Lower lobe of right lung (tissue), 2 donors: ENCODE data around the gene ENOX1. TPM values are rescaled to one million over a fixed set of nuclear protein-coding genes. Genes with fewer than 3 reads are reported as not detected.

Experiments
- ATAC-seq, 2 donors: fragments of 200-7000 bp; cut with Tn5 transposase; one replicate each; pipeline ENCODE4 v1.9.1; 2020 to 2022; ENCODE audit warnings: mild to moderate bottlenecking in 2 of 2, moderate library complexity in 2 of 2
- DNase-seq: peaks from one replicate; pipeline ENCODE4 v3.0.0-alpha.2; 2020
- H3K27ac ChIP-seq: fragments of 200-600 bp; one replicate; pipeline ENCODE4 v1.8.0; 2022
- H3K27me3 ChIP-seq: fragments of 200-600 bp; one replicate; pipeline ENCODE4 v1.8.0; 2022; ENCODE audit warnings: low read depth
- H3K36me3 ChIP-seq: fragments of 200-600 bp; one replicate; pipeline ENCODE4 v1.8.0; 2022; ENCODE audit warnings: mild to moderate bottlenecking
- H3K4me1 ChIP-seq: fragments of 200-600 bp; one replicate; pipeline ENCODE4 v1.8.0; 2022
- H3K4me3 ChIP-seq: fragments of 200-600 bp; one replicate; pipeline ENCODE4 v1.8.0; 2022; ENCODE audit warnings: mild to moderate bottlenecking
- H3K9me3 ChIP-seq: fragments of 200-600 bp; one replicate; pipeline ENCODE4 v1.8.0; 2022
- intact Hi-C: fragments of 100-400 bp; cut with DNase I; formaldehyde crosslinking; loops from one replicate; pipeline ENCODE4 v1.11.0; 2022
- total RNA-seq: library from RNA; stranded (reverse); fragmentation: NEBNext Ultra II Directional; extraction: Animal tissue kit (Norgen Biotek cat#: 25700); gene quantifications from one replicate; pipeline ENCODE4 v1.2.1, GENCODE V29; 2021
- TF ChIP-seq, protein P1 (sequence below): fragments of 200-600 bp; IDR thresholded peaks from one replicate; pipeline ENCODE4 v1.8.0; 2022; ENCODE audit warnings: antibody characterized with exemption, mild to moderate bottlenecking
- donor health status: DM: no; HTN: yes; CAD: no; lungs with severe emphysema.

The ENOX1 gene
- total RNA-seq, 1 donor from 2014 or later: 2.0 TPM

DNA sequence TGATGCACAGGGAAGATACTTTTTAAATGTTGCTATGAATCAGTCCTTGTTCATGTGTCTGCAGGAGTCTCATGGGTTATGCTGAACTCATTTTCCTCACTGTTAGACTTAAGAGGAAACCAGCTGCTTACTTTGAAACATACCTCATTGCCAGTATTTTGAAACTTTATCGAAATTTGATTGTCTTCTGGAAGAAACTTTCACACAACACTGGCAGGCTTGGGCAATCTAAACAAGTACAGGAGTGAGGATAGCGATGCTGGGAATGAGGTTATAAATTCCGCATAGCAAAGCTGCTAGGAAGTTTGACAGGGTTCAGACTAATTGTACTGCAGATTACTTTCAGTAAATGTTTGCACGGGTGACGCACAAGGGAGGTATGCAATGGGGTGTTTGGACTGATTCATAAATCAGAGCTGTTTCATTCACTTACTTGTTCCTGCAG, 517.7 kb downstream of the ENOX1 start:
- TF ChIP-seq, protein P1, sequence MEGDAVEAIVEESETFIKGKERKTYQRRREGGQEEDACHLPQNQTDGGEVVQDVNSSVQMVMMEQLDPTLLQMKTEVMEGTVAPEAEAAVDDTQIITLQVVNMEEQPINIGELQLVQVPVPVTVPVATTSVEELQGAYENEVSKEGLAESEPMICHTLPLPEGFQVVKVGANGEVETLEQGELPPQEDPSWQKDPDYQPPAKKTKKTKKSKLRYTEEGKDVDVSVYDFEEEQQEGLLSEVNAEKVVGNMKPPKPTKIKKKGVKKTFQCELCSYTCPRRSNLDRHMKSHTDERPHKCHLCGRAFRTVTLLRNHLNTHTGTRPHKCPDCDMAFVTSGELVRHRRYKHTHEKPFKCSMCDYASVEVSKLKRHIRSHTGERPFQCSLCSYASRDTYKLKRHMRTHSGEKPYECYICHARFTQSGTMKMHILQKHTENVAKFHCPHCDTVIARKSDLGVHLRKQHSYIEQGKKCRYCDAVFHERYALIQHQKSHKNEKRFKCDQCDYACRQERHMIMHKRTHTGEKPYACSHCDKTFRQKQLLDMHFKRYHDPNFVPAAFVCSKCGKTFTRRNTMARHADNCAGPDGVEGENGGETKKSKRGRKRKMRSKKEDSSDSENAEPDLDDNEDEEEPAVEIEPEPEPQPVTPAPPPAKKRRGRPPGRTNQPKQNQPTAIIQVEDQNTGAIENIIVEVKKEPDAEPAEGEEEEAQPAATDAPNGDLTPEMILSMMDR: no peak
- H3K4me1 ChIP-seq: peaks cover 9% of the 10 kb centered on the region
- DNase-seq (no peak), ATAC-seq (peak; percentile 90 to 96)
- H3K9me3 ChIP-seq: no peaks in the 10 kb centered on the region
- no peaks in the 10 kb centered on the region for H3K27me3 ChIP-seq
- intact Hi-C loops: no loop called here
- no peak overlapping the region for H3K4me3 ChIP-seq
- no peaks in the 10 kb centered on the region for H3K36me3 ChIP-seq
- H3K27ac ChIP-seq: no peak overlapping the region

DNA sequence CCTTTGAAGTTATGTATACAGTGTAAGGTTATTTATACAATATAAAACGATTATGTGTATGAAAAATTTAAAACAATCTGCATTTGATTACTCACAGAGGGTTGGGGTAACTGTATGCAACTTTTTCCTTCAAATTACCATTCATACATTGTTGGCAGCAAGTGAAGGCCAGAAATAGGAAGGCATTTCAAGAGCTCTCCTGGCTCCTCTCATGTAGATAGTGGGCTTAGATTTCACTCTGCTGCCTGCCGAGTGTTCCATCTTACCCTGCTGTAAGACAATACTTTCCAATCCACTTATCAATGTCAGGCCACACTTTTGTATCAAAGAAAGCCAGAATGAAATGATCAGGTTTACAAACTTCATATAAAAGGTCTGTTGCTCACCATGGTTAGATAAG, 518.1 kb downstream of the ENOX1 start:
- Histone ChIP-seq H3K27me3 (no peaks in the 10 kb centered on the region), H3K4me3 (no peak overlapping the region), H3K9me3 (no peaks in the 10 kb centered on the region), H3K36me3 (no peaks in the 10 kb centered on the region), H3K27ac (no peak overlapping the region), H3K4me1 (peaks cover 9% of the 10 kb centered on the region)
- ATAC-seq (peak; percentile 9 to 69), DNase-seq (no peak)
- intact Hi-C loops: no loop called here
- TF ChIP-seq, protein P1: no peak

DNA sequence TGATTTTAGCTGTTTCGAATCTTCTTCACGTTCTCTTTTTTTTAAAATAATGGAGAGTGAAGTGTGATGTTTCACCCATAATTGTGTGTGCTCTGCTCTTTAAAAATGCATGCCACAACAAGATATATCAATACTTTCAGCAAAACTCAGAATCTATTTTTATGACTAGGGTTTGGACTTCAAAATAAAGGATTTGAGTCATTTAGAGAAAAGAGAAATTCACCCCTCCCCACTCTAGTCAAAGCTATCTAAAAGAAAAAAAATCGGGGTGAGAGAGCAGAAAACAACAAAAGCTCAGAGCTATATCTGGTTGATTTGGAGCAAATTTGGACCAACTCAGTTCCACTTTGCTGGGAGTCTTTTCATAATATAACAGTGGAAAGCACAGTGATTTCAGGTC, 518.9 kb downstream of the ENOX1 start:
- DNase-seq: no peak
- no peak for ATAC-seq
- Histone ChIP-seq H3K4me3 (no peak overlapping the region), H3K27ac (no peak overlapping the region), H3K9me3 (no peaks in the 10 kb centered on the region), H3K4me1 (peaks cover 9% of the 10 kb centered on the region), H3K27me3 (no peaks in the 10 kb centered on the region), H3K36me3 (no peaks in the 10 kb centered on the region)
- TF ChIP-seq, protein P1: no peak
- intact Hi-C loops: no loop called here

DNA sequence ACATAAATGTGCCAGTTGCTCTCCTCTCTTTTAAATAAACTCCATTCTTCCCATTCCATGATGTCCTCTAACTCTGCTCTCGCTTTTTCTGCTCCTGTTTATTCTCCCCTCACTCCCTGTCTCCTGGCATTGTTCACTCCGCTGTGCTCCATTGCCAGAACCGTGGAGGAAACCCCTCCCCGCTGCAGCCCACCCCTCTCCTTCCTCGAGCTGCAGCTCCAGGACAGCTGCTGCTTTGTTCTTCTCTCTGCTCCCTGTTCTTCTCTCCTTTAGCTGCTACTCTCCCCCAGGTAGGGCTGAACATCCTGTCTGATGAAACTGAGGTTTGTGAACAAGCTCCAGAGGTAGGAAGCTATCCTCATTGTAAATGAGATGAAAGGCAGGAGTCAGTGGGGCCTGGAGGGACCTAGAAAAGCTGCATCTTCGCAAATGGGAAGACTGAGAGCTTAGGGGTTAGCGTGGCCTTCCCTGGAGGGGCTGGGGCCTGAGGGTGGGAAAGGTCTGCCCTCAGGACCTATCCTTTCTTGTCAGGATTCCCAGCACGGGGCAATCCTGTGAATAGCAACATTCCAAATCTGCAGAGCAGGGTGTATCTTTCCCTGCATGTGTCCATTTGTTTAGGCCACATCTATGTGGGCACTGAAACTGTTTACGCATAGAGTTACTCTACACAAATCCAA, 519.7 kb downstream of the ENOX1 start:
- Histone ChIP-seq H3K9me3 (no peaks in the 10 kb centered on the region), H3K27ac (no peak overlapping the region), H3K27me3 (no peaks in the 10 kb centered on the region), H3K4me3 (no peak overlapping the region), H3K4me1 (peaks cover 9% of the 10 kb centered on the region), H3K36me3 (no peaks in the 10 kb centered on the region)
- DNase-seq (no peak), ATAC-seq (no peak)
- intact Hi-C loops: no loop called here
- TF ChIP-seq, protein P1: no peak

- ATAC-seq: no peak
- intact Hi-C loops: no loop called here
- no peaks in the 10 kb centered on the region for H3K9me3 ChIP-seq
Measured at GRCh38 chr13:43265028-43265427, 521.7 kb downstream of the ENOX1 start.

More at GRCh38 chr13:43265028-43265427, 521.7 kb downstream of the ENOX1 start:
- DNase-seq: no peak
- TF ChIP-seq, protein P1: no peak
- no peaks in the 10 kb centered on the region for H3K27me3 ChIP-seq
- no peak overlapping the region for H3K27ac ChIP-seq
- no peaks in the 10 kb centered on the region for H3K36me3 ChIP-seq
- no peak overlapping the region for H3K4me3 ChIP-seq
- peaks cover 9% of the 10 kb centered on the region for H3K4me1 ChIP-seq
